Activated CD8-positive, alpha-beta T cell treated with anti-CD3 and anti-CD28 coated beads for 36 hours (primary cell): ENCODE measurements around the gene AHRR. TPM values are rescaled to one million over a fixed set of nuclear protein-coding genes. Genes with fewer than 3 reads are reported as not detected.

Source experiments
- ATAC-seq: fragments of 200-7000 bp; cut with Tn5 transposase; one replicate; pipeline ENCODE4 v1.10.0; 2021; ENCODE audit warnings: mild to moderate bottlenecking, moderate library complexity
- CTCF ChIA-PET: fragments of 350-600 bp; sonication (Branson Sonifier 250); formaldehyde crosslinking; loops from one replicate; lab custom pipeline; 2021; ENCODE audit warnings: antibody characterized with exemption; lab: Charles Lee
- POLR2A ChIA-PET: fragments of 350-600 bp; sonication (Branson Sonifier 250); formaldehyde crosslinking; loops from one replicate; lab custom pipeline; 2021; ENCODE audit warnings: antibody characterized with exemption; lab: Charles Lee
- DNase-seq: peaks from one replicate; pipeline ENCODE4 v3.0.0-alpha.2; 2020
- H3K27ac Mint-ChIP-seq: one replicate; pipeline ENCODE4 v1.8.0; 2021; ENCODE audit warnings: mild to moderate bottlenecking, mixed read lengths
- H3K27me3 Mint-ChIP-seq: one replicate; pipeline ENCODE4 v1.8.0; 2021; ENCODE audit warnings: mixed read lengths
- H3K36me3 Mint-ChIP-seq: one replicate; pipeline ENCODE4 v1.8.0; 2021; ENCODE audit warnings: low read depth, mixed read lengths
- H3K4me1 Mint-ChIP-seq: one replicate; pipeline ENCODE4 v1.8.0; 2021; ENCODE audit warnings: low read depth, mixed read lengths
- H3K4me3 Mint-ChIP-seq: one replicate; pipeline ENCODE4 v1.8.0; 2021; ENCODE audit warnings: mild to moderate bottlenecking, moderate library complexity, mixed read lengths
- H3K9me3 Mint-ChIP-seq: one replicate; pipeline ENCODE4 v1.8.0; 2021; ENCODE audit warnings: mixed read lengths
- CTCF ChIP-seq: fragments of 200-600 bp; IDR thresholded peaks from one replicate; pipeline ENCODE4 v1.8.0; 2022; ENCODE audit warnings: antibody characterized with exemption, mild to moderate bottlenecking
- intact Hi-C: fragments of 100-400 bp; cut with micrococcal nuclease; formaldehyde crosslinking; loops from one replicate; pipeline ENCODE4 v1.10.0; 2022
- total RNA-seq, 2 experiments: library from RNA; stranded (reverse); gene quantifications; one replicate each; pipeline ENCODE4 v1.2.3, GENCODE V29; 2021

The AHRR gene
- total RNA-seq, 2 experiments from 2014 or later = 26.3 to 27.9 TPM

GRCh38 chr5:337563-338130, 16.1 kb downstream of the AHRR start:
- H3K36me3 Mint-ChIP-seq = peaks cover 7% of the 10 kb centered on the region
- peaks cover 37% of the 10 kb centered on the region for H3K4me1 Mint-ChIP-seq
- no peaks in the 10 kb centered on the region for H3K27me3 Mint-ChIP-seq
- ATAC-seq = no peak
- POLR2A ChIA-PET = no interaction called here
- no peak overlapping the region for H3K27ac Mint-ChIP-seq
- no peak for TF ChIP-seq CTCF
- no peak overlapping the region for H3K4me3 Mint-ChIP-seq
- no peak for DNase-seq
- H3K9me3 Mint-ChIP-seq = no peaks in the 10 kb centered on the region
- intact Hi-C loops = no loop called here
- CTCF ChIA-PET = interaction anchor here (1.4 to 1.5 kb wide), 2 partner anchors 16 to 21 kb away, joined by 3 to 4 read pairs; partner anchors contain the start of gene AHRR

GRCh38 chr5:342501-343460, 21.3 kb downstream of the AHRR start:
- no peak for TF ChIP-seq CTCF
- DNase-seq (no peak), ATAC-seq (no peak)
- H3K4me1 Mint-ChIP-seq = peaks cover 31% of the 10 kb centered on the region
- POLR2A ChIA-PET = no interaction called here
- CTCF ChIA-PET = interaction anchor here (0.6 to 0.7 kb wide), 2 partner anchors 20 to 26 kb away, joined by 3 read pairs; no protein-coding TSS in a partner anchor
- H3K9me3 Mint-ChIP-seq = no peaks in the 10 kb centered on the region
- peaks cover 1% of the 10 kb centered on the region for H3K27me3 Mint-ChIP-seq
- H3K4me3 Mint-ChIP-seq = peak overlapping the region; percentile 26
- H3K27ac Mint-ChIP-seq = peak overlapping the region; percentile 9
- intact Hi-C loops = loop anchor here (10.0 kb wide), 1 partner anchor 52 kb away; no protein-coding TSS in a partner anchor
- peaks cover 21% of the 10 kb centered on the region for H3K36me3 Mint-ChIP-seq

GRCh38 chr5:343461-344401, 22.2 kb downstream of the AHRR start:
- no peak for TF ChIP-seq CTCF
- POLR2A ChIA-PET = interaction anchor here (1.1 to 1.3 kb wide), 3 partner anchors 9 to 50 kb away, joined by 3 to 5 read pairs (median 4); no protein-coding TSS in a partner anchor
- Mint-ChIP-seq H3K4me3 (peak overlapping the region; percentile 71), H3K4me1 (peaks cover 28% of the 10 kb centered on the region), H3K9me3 (no peaks in the 10 kb centered on the region), H3K27ac (peak overlapping the region; percentile 85), H3K36me3 (peaks cover 24% of the 10 kb centered on the region), H3K27me3 (peaks cover 1% of the 10 kb centered on the region)
- CTCF ChIA-PET = interaction anchor here (0.8 to 1.0 kb wide), 4 partner anchors 8 to 103 kb away, joined by 3 read pairs; no protein-coding TSS in a partner anchor
- intact Hi-C loops = loop anchor here (10.0 kb wide), 1 partner anchor 51 kb away; no protein-coding TSS in a partner anchor
- peak; percentile 67 for DNase-seq
- peak; percentile 76 for ATAC-seq

- no peaks in the 10 kb centered on the region for H3K9me3 Mint-ChIP-seq
- CTCF ChIA-PET = interaction anchor here (1.0 kb wide), 1 partner anchor 84 kb away, joined by 3 read pairs; no protein-coding TSS in a partner anchor
- peaks cover 1% of the 10 kb centered on the region for H3K27me3 Mint-ChIP-seq
- no peak for TF ChIP-seq CTCF
- peaks cover 25% of the 10 kb centered on the region for H3K36me3 Mint-ChIP-seq
- peaks cover 28% of the 10 kb centered on the region for H3K4me1 Mint-ChIP-seq
- no peak overlapping the region for H3K27ac Mint-ChIP-seq
- no peak for DNase-seq
- H3K4me3 Mint-ChIP-seq = peak overlapping the region; percentile 17
- POLR2A ChIA-PET = interaction anchor here (1.1 to 1.3 kb wide), 3 partner anchors 10 to 49 kb away, joined by 3 to 5 read pairs (median 4); no protein-coding TSS in a partner anchor
- intact Hi-C loops = loop anchor here (10.0 kb wide), 1 partner anchor 50 kb away; no protein-coding TSS in a partner anchor
- no peak for ATAC-seq
Measured at GRCh38 chr5:344668-345067, 23.2 kb downstream of the AHRR start.
